GM18526 (cell line): ENCODE results near the gene ZNF274.

ENCODE experiments used
- POLR2A ChIP-seq: IDR thresholded peaks from 3 replicates; pipeline ENCODE4 v1.6.1; 2011; ENCODE audit not compliant: insufficient read length; ENCODE audit errors: extremely low read depth

The ZNF274 gene

GRCh38 chr19:58196901-58197616 lies 14.2 kb downstream of the ZNF274 start:
- TF ChIP-seq POLR2A: no peak

GRCh38 chr19:58203814-58204475 lies 21.1 kb downstream of the ZNF274 start:
- no peak for TF ChIP-seq POLR2A

- TF ChIP-seq POLR2A: no peak
These were observed 21.7 kb downstream of the ZNF274 start for GRCh38 chr19:58204566-58204965.

GRCh38 chr19:58209577-58209976 lies 26.7 kb downstream of the ZNF274 start:
- no peak for TF ChIP-seq POLR2A

- no peak for TF ChIP-seq POLR2A
These were observed 29.6 kb downstream of the ZNF274 start for GRCh38 chr19:58212336-58213074.

- TF ChIP-seq POLR2A: no peak
These were observed 30.2 kb downstream of the ZNF274 start for GRCh38 chr19:58213075-58213369.

GRCh38 chr19:58217069-58217481 lies 34.2 kb downstream of the ZNF274 start:
- TF ChIP-seq POLR2A: no peak

GRCh38 chr19:58217607-58218391 lies 34.9 kb downstream of the ZNF274 start:
- TF ChIP-seq POLR2A: no peak

GRCh38 chr19:58218899-58219298 lies 36.0 kb downstream of the ZNF274 start:
- TF ChIP-seq POLR2A: no peak

GRCh38 chr19:58227964-58228584 lies 45.2 kb downstream of the ZNF274 start:
- no peak for TF ChIP-seq POLR2A

GRCh38 chr19:58228585-58229254 lies 45.9 kb downstream of the ZNF274 start, which contains the start of gene ZNF544:
Gene ZNF544 (plus strand): TSS chr19:58228914. CDS start chr19:58244024, 15,110 bp downstream.
- peak; percentile 94 for TF ChIP-seq POLR2A

GRCh38 chr19:58229255-58229639 lies 46.4 kb downstream of the ZNF274 start:
- no peak for TF ChIP-seq POLR2A

- no peak for TF ChIP-seq POLR2A
These were observed 54.5 kb downstream of the ZNF274 start for GRCh38 chr19:58237324-58237723.

GRCh38 chr19:58243351-58243750 lies 60.5 kb downstream of the ZNF274 start:
- TF ChIP-seq POLR2A: no peak
